Measurements from ENCODE around the gene FBXO28. TPM values are rescaled to one million over a fixed set of nuclear protein-coding genes. Genes with fewer than 3 reads are reported as not detected.

Gene FBXO28
- total RNA-seq, 2 donors from 2014 or later = 33.2 to 40.1 TPM

GRCh38 chr1:224170748-224171478 is 57.0 kb downstream of the FBXO28 start:
- Histone ChIP-seq H3K4me3 (ENCODE audit: low read length) (no peak overlapping the region), H3K27me3 (ENCODE audit: control insufficient read depth, insufficient read depth, low read length, poor library complexity, severe bottlenecking) (no peaks in the 10 kb centered on the region), H3K9ac (ENCODE audit: extremely low read depth, low read length, poor library complexity, severe bottlenecking) (no peak overlapping the region), H3K9me3 (ENCODE audit: control insufficient read depth, low read length) (no peaks in the 10 kb centered on the region), H3K4me1 (ENCODE audit: control insufficient read depth, insufficient read depth, low read length) (no peaks in the 10 kb centered on the region), H3K27ac (ENCODE audit: low read depth, low read length) (no peak overlapping the region), H3K36me3 (ENCODE audit: control insufficient read depth, insufficient read depth, low read length) (no peaks in the 10 kb centered on the region)
- peaks cover 9% of the 10 kb centered on the region for H3K4me1 Mint-ChIP-seq
- WGBS, 2 experiments (ENCODE audit: insufficient coverage in 1 of 2, insufficient read length in 1 of 2) = 87 to 93% methylated on average over 8 to 9 of the region's 9 CpGs
- TF ChIP-seq, protein P1, sequence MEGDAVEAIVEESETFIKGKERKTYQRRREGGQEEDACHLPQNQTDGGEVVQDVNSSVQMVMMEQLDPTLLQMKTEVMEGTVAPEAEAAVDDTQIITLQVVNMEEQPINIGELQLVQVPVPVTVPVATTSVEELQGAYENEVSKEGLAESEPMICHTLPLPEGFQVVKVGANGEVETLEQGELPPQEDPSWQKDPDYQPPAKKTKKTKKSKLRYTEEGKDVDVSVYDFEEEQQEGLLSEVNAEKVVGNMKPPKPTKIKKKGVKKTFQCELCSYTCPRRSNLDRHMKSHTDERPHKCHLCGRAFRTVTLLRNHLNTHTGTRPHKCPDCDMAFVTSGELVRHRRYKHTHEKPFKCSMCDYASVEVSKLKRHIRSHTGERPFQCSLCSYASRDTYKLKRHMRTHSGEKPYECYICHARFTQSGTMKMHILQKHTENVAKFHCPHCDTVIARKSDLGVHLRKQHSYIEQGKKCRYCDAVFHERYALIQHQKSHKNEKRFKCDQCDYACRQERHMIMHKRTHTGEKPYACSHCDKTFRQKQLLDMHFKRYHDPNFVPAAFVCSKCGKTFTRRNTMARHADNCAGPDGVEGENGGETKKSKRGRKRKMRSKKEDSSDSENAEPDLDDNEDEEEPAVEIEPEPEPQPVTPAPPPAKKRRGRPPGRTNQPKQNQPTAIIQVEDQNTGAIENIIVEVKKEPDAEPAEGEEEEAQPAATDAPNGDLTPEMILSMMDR (conservative IDR thresholded peaks at IDR 0.05) = peak; percentile 70
- DNase-seq = peak; percentile 73
- no peak overlapping the region for H3K4me3 Mint-ChIP-seq
- H3K36me3 Mint-ChIP-seq (ENCODE audit: low read depth) = peaks cover 1% of the 10 kb centered on the region
- no peak overlapping the region for H3K27ac Mint-ChIP-seq
- H3K27me3 Mint-ChIP-seq (ENCODE audit: insufficient read depth) = peaks cover 13% of the 10 kb centered on the region
- peaks cover 4% of the 10 kb centered on the region for H3K9me3 Mint-ChIP-seq

DNA sequence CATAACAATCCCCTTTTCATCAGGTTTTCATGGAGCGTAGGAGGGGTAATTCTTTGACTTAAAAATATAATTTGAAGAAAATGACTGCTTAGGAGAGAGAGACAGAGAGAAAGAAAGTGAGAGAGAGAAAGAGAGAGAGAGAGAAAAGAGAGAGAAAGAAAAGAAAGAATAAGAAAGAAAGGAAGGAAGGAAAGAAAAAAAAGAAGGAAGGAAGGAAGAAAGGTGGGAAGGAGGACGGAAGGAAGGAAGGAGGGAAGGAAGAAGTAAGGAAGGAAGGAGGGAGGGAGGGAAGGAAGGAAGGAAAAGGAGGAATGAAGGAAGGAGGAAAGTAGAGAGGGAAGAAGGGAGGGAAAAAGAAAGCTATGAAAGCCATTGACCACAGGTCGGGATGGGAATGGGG is 58.3 kb downstream of the FBXO28 start:
- no peak for DNase-seq
- whole genome bisulfite sequencing, 2 experiments (ENCODE audit: insufficient coverage in 1 of 2, insufficient read length in 1 of 2) = 92 to 97% methylated on average over 3 of the region's 3 CpGs
- Histone ChIP-seq H3K9me3 (ENCODE audit: control insufficient read depth, low read length) (no peaks in the 10 kb centered on the region), H3K9ac (ENCODE audit: extremely low read depth, low read length, poor library complexity, severe bottlenecking) (no peak overlapping the region), H3K4me3 (ENCODE audit: low read length) (no peak overlapping the region), H3K27me3 (ENCODE audit: control insufficient read depth, insufficient read depth, low read length, poor library complexity, severe bottlenecking) (no peaks in the 10 kb centered on the region), H3K27ac (ENCODE audit: low read depth, low read length) (no peak overlapping the region), H3K36me3 (ENCODE audit: control insufficient read depth, insufficient read depth, low read length) (no peaks in the 10 kb centered on the region), H3K4me1 (ENCODE audit: control insufficient read depth, insufficient read depth, low read length) (no peaks in the 10 kb centered on the region)
- Mint-ChIP-seq H3K27ac (no peak overlapping the region), H3K4me3 (no peak overlapping the region), H3K9me3 (peaks cover 4% of the 10 kb centered on the region), H3K4me1 (peaks cover 9% of the 10 kb centered on the region), H3K36me3 (ENCODE audit: low read depth) (peaks cover 1% of the 10 kb centered on the region), H3K27me3 (ENCODE audit: insufficient read depth) (peaks cover 17% of the 10 kb centered on the region)
- TF ChIP-seq, protein P1 (conservative IDR thresholded peaks at IDR 0.05) = no peak

GRCh38 chr1:224173523-224173922 is 59.6 kb downstream of the FBXO28 start:
- no peak overlapping the region for H3K27ac Mint-ChIP-seq
- Histone ChIP-seq H3K4me1 (ENCODE audit: control insufficient read depth, insufficient read depth, low read length) (no peaks in the 10 kb centered on the region), H3K4me3 (ENCODE audit: low read length) (no peak overlapping the region), H3K27me3 (ENCODE audit: control insufficient read depth, insufficient read depth, low read length, poor library complexity, severe bottlenecking) (no peaks in the 10 kb centered on the region), H3K9ac (ENCODE audit: extremely low read depth, low read length, poor library complexity, severe bottlenecking) (no peak overlapping the region), H3K36me3 (ENCODE audit: control insufficient read depth, insufficient read depth, low read length) (no peaks in the 10 kb centered on the region), H3K9me3 (ENCODE audit: control insufficient read depth, low read length) (no peaks in the 10 kb centered on the region), H3K27ac (ENCODE audit: low read depth, low read length) (no peak overlapping the region)
- no peak overlapping the region for H3K4me3 Mint-ChIP-seq
- peaks cover 1% of the 10 kb centered on the region for H3K36me3 Mint-ChIP-seq (ENCODE audit: low read depth)
- peaks cover 17% of the 10 kb centered on the region for H3K27me3 Mint-ChIP-seq (ENCODE audit: insufficient read depth)
- no peak for DNase-seq
- H3K9me3 Mint-ChIP-seq = peaks cover 4% of the 10 kb centered on the region
- TF ChIP-seq, protein P1 (conservative IDR thresholded peaks at IDR 0.05) = no peak
- WGBS, 2 experiments (ENCODE audit: insufficient coverage in 1 of 2, insufficient read length in 1 of 2) = 78 to 92% methylated on average over 5 of the region's 5 CpGs
- H3K4me1 Mint-ChIP-seq = peaks cover 9% of the 10 kb centered on the region
